GM19452 (cell line): Measurements from ENCODE around the gene ARL15.
"Not testable (repeated sequence)": the region's sequence is repeated elsewhere in the genome, so short reads cannot be mapped to it uniquely, and the experiment has no call there.

Experiments
- ATAC-seq: cut with Tn5 transposase; IDR thresholded peaks from one replicate; pipeline ENCODE4 v1.9.1; 2021; ENCODE audit not compliant: unreplicated experiment

The ARL15 gene

DNA sequence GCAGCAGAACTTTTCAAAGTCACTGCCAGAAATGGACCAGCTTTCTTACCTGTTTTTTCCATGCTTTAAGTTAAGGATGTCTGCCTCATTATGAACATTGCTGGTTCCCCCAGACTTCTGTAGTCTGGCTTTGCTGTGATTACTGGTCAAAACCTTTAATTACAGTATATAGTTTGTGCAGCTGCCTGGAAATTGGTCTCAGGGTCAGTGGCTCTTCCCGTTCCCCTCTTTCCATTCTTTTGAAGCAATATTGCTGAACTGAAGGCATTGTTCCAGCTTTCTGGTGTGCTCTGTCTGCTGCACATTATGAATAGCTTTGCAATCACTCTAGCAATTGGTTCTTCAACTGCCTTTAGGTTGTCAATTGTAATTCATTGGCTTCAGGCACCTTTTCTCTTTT lies 206.5 kb downstream of the ARL15 start:
- no peak for ATAC-seq

DNA sequence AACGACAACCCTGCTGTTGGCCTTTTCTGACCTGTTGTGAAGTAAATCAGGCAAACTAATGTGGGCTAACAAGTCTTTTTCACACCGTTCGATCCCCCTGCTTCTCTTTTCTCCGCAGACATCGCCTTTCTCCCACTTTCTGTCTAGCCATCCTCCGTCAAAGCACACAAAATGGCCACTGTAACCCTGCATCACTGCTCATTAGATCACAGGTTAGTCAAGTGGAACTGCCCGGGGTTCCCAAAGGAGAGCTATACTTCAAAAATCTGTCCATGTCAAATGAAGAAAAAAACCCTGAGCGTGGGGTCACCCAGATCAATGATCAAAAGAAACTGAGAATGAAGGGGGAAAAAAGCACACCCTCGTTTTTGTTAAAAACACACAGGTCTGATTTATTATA lies 212.1 kb downstream of the ARL15 start:
- ATAC-seq: no peak

DNA sequence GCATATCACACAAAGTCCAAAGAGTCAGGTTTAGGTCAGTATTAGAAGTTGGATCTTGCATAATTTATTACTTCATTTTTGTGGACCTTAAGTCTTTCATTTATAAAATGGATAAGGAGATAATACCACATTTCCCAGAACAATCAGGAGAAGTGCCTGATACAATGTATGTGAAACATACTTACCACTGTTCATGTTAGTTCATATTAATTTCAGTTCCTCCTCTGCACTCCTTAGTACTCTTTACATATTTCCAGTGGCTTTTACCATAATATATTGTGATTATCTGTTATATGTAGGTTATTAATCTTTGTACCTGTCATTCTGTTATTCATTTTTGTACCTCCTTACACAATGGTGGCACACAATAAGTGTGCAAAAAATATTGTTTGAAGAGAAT lies 214.4 kb downstream of the ARL15 start:
- ATAC-seq: no peak

DNA sequence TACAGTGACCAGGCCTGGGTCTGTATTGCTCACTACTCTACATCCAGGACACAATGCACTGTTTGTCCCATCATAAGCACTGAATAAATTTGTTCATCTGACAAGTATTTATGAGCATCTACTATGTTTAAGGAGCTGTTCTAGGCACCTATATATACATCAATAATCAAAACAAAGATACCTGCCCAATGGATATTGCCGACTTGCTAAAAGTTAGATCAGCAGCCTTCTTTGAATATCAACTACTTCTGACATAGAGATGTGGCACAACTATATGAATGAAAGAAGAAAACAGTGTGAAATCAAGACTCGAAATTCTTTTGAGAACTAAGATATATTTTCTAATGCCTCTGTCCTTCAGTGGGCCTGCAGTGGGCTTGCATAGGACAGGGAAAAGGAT lies 215.7 kb downstream of the ARL15 start:
- no peak for ATAC-seq

DNA sequence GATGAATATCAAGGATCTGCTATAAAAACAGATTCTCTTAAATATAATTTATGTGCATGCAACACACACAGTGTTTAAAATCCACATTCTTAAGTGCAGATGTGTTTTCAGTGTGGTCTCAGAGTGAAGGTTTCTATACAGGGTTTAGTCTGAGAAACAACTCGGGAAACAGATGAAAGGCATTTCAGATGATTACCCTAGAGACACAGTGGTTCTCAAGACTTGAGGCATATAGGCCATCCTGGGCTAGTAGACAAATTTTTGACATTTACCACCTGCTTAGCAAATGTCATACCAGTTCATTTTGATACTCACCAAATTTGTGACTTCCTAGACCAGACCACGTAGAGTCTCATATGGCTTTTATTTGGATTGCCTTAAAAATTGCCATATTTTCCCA lies 216.5 kb downstream of the ARL15 start:
- no peak for ATAC-seq

DNA sequence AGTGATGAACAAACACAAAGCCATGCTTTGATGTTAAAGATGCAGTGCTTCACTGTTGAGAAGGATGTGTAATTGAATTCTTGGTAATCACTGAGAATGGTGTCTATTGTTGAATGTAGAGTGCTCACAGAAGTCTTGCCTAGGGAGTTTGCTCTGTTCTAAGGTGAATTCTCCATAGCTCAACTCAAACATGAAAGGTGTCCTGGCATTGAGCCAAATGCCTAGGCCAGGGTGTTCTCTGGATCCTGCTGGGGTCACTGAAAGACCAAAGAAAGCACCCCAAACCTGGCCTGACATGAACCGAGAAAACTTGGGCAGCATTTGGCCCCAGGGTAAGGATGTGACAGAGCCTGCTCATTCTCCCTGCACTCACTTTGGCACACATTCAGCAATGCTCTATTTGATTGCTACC lies 217.3 kb downstream of the ARL15 start:
- ATAC-seq: no peak

DNA sequence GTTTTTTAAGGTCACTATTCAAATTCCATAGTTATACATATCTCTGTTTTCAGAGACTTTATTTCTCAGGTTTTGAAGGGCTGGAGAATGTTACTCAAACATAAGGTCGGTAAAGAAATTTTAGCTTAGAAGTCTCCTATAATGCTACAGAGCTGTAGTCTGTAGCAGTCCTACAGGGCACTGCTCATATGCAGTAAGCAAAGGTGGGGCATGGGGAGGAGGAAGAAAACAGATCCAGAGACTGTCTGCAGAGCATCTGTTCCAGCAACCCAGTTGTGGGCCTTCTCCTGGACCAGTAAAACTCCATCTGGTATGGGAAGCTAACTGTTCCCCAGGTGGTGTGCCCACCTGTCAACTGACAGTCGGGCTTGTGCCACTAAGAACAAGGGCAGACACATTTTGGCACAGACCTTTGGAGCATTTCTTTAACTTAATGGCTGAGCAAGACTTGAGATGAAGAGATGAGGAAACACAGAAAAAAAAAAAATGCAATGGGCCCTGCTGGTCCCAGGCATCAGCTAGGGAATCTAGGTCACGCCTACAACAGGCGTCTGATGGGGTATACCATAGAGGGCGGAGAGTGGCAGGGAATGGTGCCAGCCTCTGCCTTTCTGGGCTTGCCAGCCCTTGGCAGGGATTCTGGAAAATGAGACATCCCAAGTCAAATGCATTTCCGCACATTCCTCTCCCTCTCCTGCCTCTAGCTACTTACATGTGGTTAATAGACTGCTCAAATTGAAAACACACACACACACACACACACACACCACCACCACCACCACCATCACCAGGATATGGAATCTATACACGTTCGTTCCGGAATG lies 218.9 kb downstream of the ARL15 start:
- no peak for ATAC-seq

DNA sequence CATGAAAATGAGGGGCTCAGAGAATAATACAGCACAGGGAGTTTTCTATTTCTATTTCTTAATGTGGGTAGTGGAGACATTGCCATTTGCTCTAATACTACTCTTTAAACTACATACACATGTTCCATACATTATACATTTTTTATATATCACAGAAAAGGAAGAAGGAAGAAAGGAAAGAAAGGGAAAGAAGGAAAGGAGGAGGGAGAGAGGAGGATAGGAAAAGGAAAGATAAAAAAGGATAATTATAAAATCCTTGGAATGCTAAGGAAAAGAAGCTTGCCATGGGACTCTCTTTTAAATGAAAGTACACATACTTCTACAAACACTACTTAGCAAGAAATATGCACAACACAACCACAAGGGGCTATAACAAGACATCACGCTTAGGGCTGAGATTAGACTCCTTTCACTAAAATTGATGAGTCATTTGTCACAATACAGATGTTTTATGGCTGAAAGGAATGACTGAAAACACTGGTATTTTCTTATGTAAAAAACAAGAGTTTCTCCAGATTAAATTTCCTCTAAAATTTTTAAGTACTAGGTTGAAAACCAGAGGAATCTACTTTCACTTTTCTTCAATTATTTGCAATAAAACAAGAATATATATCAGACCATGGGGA lies 219.8 kb downstream of the ARL15 start:
- ATAC-seq: no peak

DNA sequence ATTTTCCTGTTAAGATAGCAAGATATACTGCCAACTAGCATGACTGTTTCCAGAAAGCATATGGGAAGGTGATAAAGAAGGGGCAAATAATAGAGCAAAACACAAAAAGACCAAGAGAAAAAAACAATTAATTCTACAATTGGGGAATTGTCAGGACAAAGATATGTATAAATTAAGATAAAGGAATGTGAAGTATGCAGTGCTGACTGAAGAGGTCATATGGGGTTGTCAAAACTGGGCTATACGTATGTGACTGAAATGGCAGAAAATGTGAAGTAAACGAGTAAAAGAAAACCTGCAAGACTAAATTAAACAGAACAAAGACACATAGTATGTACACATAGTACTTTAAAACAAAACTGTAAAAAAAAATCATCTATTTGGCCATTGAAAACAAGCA lies 222.3 kb downstream of the ARL15 start:
- no peak for ATAC-seq

DNA sequence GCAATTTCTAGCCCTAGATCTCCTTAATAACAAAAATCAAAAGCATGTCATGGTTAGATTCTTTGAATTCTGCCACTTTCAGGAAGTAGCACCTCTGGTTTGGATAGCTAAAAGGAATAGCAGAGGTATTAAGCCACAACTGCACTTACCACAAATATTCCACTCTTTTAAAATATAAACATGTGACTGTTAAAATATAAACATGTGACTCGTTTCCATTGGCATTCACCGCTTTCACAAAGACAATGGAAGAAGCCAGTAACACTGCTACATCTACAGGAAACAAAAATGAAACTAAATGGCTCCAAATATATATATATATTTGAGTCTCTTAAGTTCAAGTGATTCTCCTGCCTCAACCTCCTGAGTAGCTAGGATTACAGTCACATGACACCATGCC lies 222.9 kb downstream of the ARL15 start:
- ATAC-seq: no peak

DNA sequence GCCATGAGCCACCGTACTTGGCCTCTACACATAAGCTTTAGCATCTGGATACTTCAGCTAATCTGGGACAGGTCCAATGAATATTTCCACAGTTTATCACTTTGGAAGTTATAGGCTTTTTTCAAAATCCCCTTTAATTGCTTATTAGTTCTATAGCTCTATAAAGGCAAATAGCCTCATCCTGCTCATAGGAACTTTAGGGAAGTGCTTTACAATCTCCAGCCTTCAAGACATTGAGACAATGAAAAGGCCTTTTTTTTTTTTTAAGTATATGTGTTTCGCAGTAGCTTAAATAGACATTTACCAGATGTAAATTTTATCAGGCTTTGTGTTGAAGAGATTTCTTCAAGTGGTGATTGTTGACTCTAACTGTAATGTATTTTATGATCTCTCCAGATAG lies 224.2 kb downstream of the ARL15 start:
- ATAC-seq: no peak

DNA sequence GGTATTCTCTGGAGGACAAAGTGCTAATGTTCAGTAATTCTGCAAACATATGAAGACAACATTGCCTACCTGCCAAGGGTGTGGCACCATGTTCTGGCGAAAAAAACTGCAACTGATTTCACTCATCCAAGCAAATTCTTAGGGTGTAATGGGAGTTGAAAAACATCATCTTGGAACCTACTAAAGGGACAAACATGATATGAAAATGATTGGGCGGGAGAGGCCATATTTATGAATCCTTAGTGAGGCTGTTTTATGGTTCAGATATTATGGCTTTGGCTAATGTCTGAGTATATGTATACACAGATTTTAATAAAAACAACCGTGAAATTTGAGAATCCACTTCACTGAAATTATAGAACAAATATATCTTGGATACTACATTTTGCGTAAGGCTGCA lies 225.7 kb downstream of the ARL15 start:
- no peak for ATAC-seq

DNA sequence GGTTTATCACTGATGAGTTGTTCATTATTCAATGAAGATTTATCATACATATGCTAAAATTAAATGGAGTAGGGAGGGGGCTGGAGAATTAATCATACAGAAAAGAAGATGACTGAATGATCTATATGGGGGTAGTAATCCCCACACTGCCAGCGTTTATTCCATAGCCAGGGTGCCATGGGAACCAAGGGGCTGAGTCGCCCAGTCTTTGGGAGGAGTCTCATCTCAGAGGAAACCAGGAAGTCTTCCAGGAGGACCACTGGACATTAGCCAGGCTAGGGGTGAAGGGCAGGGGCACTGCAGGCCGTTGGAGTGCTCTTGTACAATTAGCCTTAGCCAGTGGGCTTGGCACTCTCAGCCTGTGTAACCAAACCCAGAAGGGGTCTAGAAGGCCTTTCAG lies 226.5 kb downstream of the ARL15 start:
- ATAC-seq: no peak

DNA sequence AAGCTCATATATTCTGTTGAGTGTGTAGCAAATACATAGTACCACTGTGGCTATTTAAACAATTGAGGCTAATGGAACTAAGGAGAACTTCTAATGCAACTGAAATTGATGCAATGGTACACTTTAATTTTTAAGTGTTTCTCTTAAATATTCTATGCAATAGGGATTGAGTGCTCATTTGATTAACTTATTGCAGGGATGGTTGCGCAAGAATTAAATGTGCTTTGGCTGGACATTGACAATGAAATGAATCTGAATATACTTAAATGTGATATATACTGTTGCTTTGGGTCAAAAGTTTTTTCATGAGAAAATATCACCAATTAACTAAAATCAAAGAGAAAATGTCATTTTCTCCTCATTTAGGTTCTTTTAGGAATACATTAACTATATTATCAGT lies 227.1 kb downstream of the ARL15 start:
- ATAC-seq: no peak

DNA sequence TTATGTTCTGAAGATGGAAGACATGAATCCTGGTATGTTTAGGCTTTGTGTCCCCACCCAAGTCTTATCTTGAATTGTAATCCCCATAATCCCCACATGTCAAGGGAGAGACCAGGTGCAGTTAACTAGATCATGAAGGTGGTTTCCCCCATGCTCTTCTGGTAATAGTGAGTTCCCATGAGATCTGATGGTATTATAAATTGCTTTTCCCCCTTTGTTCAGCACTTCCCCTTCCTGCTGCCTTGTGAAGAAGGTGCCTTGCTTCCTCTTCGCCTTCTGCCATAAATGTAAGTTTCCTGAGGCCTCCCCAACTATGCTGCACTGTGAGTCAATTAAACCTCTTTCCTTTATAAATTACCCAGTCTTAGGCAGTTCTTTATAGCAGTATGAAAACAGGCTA lies 229.0 kb downstream of the ARL15 start:
- no peak for ATAC-seq

DNA sequence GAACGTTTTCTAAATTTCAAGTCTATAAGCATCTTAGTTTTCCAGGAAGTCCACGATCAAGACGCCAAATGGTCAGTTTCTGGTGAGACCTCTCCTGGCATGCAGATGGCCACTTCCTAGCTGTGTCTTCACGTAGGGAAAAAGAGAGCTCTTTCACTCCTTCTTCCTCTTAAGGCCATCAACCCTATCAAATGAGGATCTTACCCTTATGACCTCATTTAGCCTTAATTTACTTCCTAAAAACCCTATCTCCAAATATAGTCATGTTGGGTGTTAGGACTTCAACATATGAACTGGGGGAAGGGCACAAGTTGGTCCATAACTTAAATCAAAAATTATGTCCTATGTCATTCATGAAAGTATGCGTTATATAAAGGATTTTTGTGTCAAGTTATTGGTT lies 229.5 kb downstream of the ARL15 start:
- no peak for ATAC-seq

DNA sequence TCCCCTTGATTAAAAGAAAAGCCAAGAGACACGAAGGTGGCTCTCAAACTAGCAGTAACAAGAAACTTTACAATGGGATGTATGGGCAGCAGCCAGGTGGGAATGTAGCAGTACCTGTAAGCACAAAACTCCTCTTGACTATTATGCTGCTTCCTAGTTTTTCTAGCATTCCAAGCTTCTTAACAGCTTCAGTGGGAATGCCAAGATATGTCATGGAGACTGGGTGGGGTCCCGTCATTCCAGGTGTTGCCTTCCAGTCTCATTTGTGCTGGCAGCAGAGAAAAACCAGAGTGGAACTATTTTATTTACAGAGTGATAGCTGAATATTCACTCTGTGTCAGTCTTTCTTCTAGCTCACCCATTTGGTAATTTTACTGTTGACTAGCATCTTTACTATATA lies 236.6 kb downstream of the ARL15 start:
- ATAC-seq: no peak

DNA sequence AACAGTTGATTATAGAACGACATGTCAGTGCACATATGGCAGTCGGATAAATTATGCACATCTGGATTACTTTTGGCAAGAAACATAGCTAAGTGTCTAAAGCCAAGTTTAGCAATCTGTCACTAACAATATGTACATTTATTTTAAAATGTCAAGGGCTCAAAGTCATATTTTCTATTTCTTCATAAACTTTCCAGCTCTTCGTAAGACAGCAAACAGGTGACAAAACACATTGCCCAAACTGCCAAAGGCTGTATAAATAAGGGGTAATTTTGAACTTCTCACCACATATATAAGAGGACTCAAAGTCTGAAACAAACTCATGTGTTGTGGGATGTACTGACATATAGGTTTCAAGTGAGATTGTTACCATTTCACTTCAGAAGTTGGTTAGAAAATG lies 237.2 kb downstream of the ARL15 start:
- no peak for ATAC-seq

DNA sequence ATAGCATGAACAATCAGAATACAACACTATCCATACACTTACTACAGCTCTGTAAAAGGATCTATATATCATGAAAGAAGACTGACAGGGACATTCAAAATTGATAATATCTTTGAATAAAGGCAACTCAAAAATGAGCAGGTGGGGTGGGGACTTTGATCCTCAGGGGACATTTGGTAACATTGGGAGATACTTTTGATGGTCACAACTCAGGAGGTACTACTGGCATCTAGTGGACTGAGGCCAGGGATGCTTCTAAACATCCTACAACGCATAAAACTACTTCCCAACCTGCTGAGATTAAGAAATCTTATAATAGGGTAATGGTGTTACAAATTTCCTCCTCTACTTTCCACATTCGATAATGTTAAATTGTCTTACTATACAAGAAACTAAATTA lies 243.9 kb downstream of the ARL15 start:
- no peak for ATAC-seq

DNA sequence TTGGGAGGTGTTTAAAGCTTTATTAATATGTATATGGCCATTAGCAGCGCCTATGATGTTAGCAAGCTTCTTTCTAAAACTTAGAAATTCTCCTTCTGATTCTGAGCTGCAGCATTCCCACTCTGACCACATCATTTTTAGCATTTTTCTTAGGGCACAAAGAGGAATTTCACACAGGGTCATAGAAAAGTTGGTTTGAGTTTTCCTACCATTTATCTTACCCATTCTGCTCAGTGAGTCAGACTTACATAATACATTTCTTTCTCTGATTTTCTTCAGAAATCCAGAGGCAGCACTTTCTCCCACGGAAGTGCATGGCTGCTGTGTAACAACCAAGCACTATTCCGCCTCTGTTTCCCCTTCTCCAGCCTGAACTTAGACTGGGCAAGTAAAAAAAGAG lies 246.6 kb downstream of the ARL15 start:
- no peak for ATAC-seq

DNA sequence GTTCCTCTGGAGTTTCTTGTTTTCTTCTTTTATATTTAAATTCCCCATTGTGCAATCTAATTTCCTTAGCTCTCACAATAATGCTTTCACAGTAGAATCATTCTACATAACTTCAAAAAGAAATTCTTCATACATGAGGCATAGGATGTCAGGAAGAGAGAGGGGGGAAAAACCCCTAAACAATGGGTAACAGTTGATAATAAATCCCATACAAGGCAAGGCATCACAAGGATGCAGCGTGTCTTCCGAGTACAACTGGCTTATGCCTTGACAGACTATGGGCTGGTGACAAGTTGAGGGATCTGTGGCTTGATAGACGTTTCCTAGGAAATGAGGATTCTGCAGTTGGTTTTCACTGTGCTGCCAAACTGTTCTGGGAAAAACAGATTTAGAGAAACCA lies 247.4 kb downstream of the ARL15 start:
- ATAC-seq: no peak

DNA sequence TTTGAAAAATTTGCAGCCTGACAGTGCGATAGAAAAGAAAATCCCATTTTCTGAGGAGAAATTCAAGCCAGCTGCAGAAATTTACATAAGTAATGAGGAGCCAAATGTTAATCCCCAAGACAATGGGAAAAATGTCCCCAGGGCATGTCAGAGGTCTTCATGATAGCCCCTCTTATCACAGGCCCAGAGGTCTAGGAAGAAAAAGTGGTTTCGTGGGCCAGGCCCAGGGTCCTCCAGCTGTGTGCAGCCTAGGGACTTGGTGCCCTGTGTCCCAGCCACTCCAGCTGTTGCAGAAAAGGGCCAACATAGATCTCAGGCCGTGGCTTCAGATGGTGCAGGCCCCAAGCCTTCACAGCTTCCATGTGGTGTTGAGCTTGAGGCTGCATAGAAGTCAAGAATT lies 249.5 kb downstream of the ARL15 start:
- not testable (repeated sequence) for ATAC-seq

DNA sequence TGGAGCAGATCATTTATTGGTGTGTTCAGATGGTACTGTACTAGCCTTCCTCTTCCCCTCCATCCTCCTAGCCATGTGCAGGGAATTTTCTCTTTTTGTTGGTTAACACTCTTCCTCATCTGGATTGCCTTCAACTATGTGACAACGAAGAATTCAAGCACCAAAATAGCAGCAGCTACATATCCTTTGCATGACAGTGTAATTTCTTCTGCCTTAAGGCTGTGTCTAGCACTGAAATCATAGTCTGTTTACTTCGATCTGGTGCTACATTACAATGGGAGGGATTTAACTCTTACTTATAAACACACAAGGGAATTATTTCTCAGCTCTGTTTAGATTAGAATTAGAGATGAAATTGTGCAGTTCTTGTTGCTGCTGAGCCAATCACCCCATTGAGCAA lies 260.4 kb downstream of the ARL15 start:
- no peak for ATAC-seq
